Measurements from ENCODE around the gene RAPGEF4. TPM values are rescaled to one million over a fixed set of nuclear protein-coding genes. Genes with fewer than 3 reads are reported as not detected.

The RAPGEF4 gene
- total and polyA plus RNA-seq, 9 of the 15 experiments (the other 6 are each of a cell fraction or from before 2014, with no cell fraction given): 0.04 to 0.33 (median 0.13) TPM; not detected in 6

GRCh38 chr2:172901913-172902312 is 166.3 kb downstream of the RAPGEF4 start:
- FAIRE-seq (no peak), ATAC-seq (no peak), DNase-seq (ENCODE audit: extremely low read depth in 1 of 4, low spot score in 3 of 4) (no peak)
- no TSS peak for BruUV-seq (replicated peaks)
- H2AFZ ChIP-seq (ENCODE audit: low read depth, low read length): no peak overlapping the region
- CTCF ChIA-PET (ENCODE audit: low intra/inter-chr PET ratio): interaction anchor here (0.7 kb wide), 1 partner anchor 33 kb away, joined by 4 read pairs; no protein-coding TSS in a partner anchor
- H3K79me2 ChIP-seq (ENCODE audit: control insufficient read depth, insufficient read depth, low read length): no peaks in the 10 kb centered on the region
- peaks cover 8 to 23% of the 10 kb centered on the region in 2 experiments; a peak in 2 of 5 replicates for H3K27me3 ChIP-seq (ENCODE audit: control insufficient read depth in 2 of 2, insufficient read depth in 2 of 2, low read length in 2 of 2)
- H3K4me3 ChIP-seq: no peak overlapping the region
- no peak overlapping the region for H3K27ac ChIP-seq (ENCODE audit: extremely low read depth, low read depth, low read length)
- 0% methylated on average over 4 of the region's 4 CpGs for WGBS (ENCODE audit: insufficient coverage, low coverage, missing lambda C conversion rate)
- in situ Hi-C loops (cut with MboI) (no loop called here), intact Hi-C loops (cut with micrococcal nuclease) (no loop called here)
- H3K36me3 ChIP-seq (ENCODE audit: control insufficient read depth, insufficient read depth, low read length): no peaks in the 10 kb centered on the region
- no peak overlapping the region for H3K9ac ChIP-seq (ENCODE audit: insufficient read depth in 1 of 2, low read depth in 2 of 2, low read length in 2 of 2)
- H3K4me2 ChIP-seq (ENCODE audit: insufficient read depth, low read length): no peak overlapping the region
- no peaks in the 10 kb centered on the region for H4K20me1 ChIP-seq (replicated peaks; ENCODE audit: control insufficient read depth, insufficient read depth, low read length)
- TF ChIP-seq ZNF511 (CRISPR knock-in tag; IDR thresholded peaks at IDR 0.05): no peak
- TF ChIP-seq SETDB1 (IDR thresholded peaks at IDR 0.05; ENCODE audit: low read length): no peak
- no peak for TF ChIP-seq YY1 (IDR thresholded peaks at IDR 0.05; ENCODE audit: borderline replicate concordance in 1 of 3, control insufficient read depth in 1 of 3, extremely low read depth in 1 of 3, insufficient read depth in 3 of 3, insufficient read length in 1 of 3, insufficient replicate concordance in 2 of 3, low read depth in 1 of 3, low read length in 2 of 3)
- no peak for TF ChIP-seq ZNF253 (CRISPR knock-in tag; conservative IDR thresholded peaks at IDR 0.05)
- no peak for TF ChIP-seq NR3C1 (CRISPR knock-in tag; IDR thresholded peaks at IDR 0.05)
- no peak for TF ChIP-seq HIVEP1 (CRISPR knock-in tag; IDR thresholded peaks at IDR 0.05)
- no peak for TF ChIP-seq FIP1L1 (IDR thresholded peaks at IDR 0.05; ENCODE audit: low read depth, low read length, poor library complexity, severe bottlenecking)
- no peak for TF ChIP-seq SMARCB1 (IDR thresholded peaks at IDR 0.05; ENCODE audit: insufficient read length, low read depth)
- TF ChIP-seq NBN (IDR thresholded peaks at IDR 0.05; ENCODE audit: low read depth): no peak
- TF ChIP-seq ERF (CRISPR knock-in tag; IDR thresholded peaks at IDR 0.05): no peak
- no peak for TF ChIP-seq ZC3H8 (IDR thresholded peaks at IDR 0.05)
- POLR2A ChIA-PET: interaction anchor here (1.3 kb wide), 1 partner anchor 15 kb away, joined by 4 read pairs; no protein-coding TSS in a partner anchor
- H3K4me1 ChIP-seq (replicated peaks in 1 of 2; ENCODE audit: control insufficient read depth in 2 of 2, insufficient read depth in 2 of 2, low read length in 2 of 2): no peaks in the 10 kb centered on the region
- no peaks in the 10 kb centered on the region for H3K9me3 ChIP-seq (replicated peaks; ENCODE audit: control insufficient read depth, insufficient read depth, low read depth, low read length)
- no peaks in the 10 kb centered on the region for H3K9me1 ChIP-seq (ENCODE audit: control insufficient read depth, insufficient read depth, low read length)

Data from K562 (cell line).